MCF 10A (cell line): Measurements from ENCODE around the gene SGCD. TPM values are rescaled to one million over a fixed set of nuclear protein-coding genes. Genes with fewer than 3 reads are reported as not detected.

Source experiments
- BruUV-seq: library from RNA; stranded (reverse); fragments of 400-500 nt; replicated peaks from 2 replicates; lab custom pipeline; 2021; lab: Mats Ljungman, UMichigan
- CTCF ChIA-PET: fragments of 300-600 bp; sonication (Branson Sonifier 250); formaldehyde crosslinking; extraction: SDS; loops from one replicate; lab custom pipeline; 2021; ENCODE audit warnings: antibody characterized with exemption, inconsistent platforms; lab: Yijun Ruan, JAX
- POLR2A ChIA-PET: fragments of 300-600, 350-650 bp; sonication (Branson Sonifier 250); formaldehyde crosslinking; extraction: SDS; loops from one replicate; lab custom pipeline; 2020; ENCODE audit warnings: antibody characterized with exemption, inconsistent platforms; lab: Yijun Ruan, JAX
- DNase-seq: peaks from one replicate; pipeline ENCODE4 v3.0.0-alpha.2; 2018; ENCODE audit not compliant: unreplicated experiment
- H3K27ac Mint-ChIP-seq: one replicate; pipeline ENCODE4 v1.8.0; 2022; ENCODE audit warnings: mild to moderate bottlenecking, low read depth, mixed read lengths; ENCODE audit not compliant: unreplicated experiment
- H3K27me3 Mint-ChIP-seq: one replicate; pipeline ENCODE4 v1.8.0; 2022; ENCODE audit warnings: mixed read lengths; ENCODE audit not compliant: insufficient read depth, unreplicated experiment
- H3K36me3 Mint-ChIP-seq: one replicate; pipeline ENCODE4 v1.8.0; 2022; ENCODE audit warnings: mild to moderate bottlenecking, moderate library complexity, mixed read lengths; ENCODE audit not compliant: insufficient read depth, unreplicated experiment
- H3K4me1 Mint-ChIP-seq: one replicate; pipeline ENCODE4 v1.8.0; 2022; ENCODE audit warnings: mixed read lengths; ENCODE audit not compliant: insufficient read depth, unreplicated experiment
- H3K4me3 Mint-ChIP-seq: one replicate; pipeline ENCODE4 v1.8.0; 2022; ENCODE audit warnings: mild to moderate bottlenecking, moderate library complexity, mixed read lengths; ENCODE audit not compliant: unreplicated experiment
- H3K9me3 Mint-ChIP-seq: one replicate; pipeline ENCODE4 v1.8.0; 2022; ENCODE audit warnings: mixed read lengths; ENCODE audit not compliant: unreplicated experiment
- intact Hi-C: fragments of 100-400 bp; cut with micrococcal nuclease; formaldehyde crosslinking; loops from 2 replicates; pipeline ENCODE4 v1.14.1; 2022
- total RNA-seq: library from RNA; stranded (reverse); gene quantifications from 2 replicates; pipeline ENCODE4 v1.2.3, GENCODE V29; 2022
- TF ChIP-seq, protein P1 (sequence below): fragments of 200-600 bp; IDR thresholded peaks from one replicate; pipeline ENCODE4 v1.8.0; 2022; ENCODE audit warnings: antibody characterized with exemption, mild to moderate bottlenecking; ENCODE audit not compliant: unreplicated experiment

Gene SGCD
- total RNA-seq, 1 experiment from 2014 or later: 0.14 TPM

DNA sequence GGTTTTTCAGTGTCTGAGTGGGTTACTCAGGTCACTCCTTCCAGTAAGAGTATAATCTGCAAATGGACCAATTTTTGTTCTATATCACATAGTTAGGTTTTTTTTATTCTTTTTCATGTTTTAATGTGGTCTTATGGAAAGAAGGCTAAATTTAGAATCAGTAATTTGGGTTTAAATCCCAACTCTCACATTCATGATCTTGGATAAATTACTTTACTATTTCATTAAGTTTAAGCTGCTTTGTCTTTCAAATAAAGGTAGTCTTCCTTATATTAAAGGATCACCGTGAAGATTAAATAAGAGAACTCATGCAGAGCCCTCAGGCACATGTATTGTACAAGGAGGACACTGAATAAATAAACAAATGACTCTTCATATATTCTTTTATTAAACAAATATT lies 234.7 kb downstream of the SGCD start:
- intact Hi-C loops: no loop called here
- Mint-ChIP-seq H3K4me3 (no peak overlapping the region), H3K9me3 (no peaks in the 10 kb centered on the region), H3K4me1 (no peaks in the 10 kb centered on the region), H3K27me3 (no peaks in the 10 kb centered on the region), H3K36me3 (no peaks in the 10 kb centered on the region), H3K27ac (no peak overlapping the region)
- TF ChIP-seq, protein P1, sequence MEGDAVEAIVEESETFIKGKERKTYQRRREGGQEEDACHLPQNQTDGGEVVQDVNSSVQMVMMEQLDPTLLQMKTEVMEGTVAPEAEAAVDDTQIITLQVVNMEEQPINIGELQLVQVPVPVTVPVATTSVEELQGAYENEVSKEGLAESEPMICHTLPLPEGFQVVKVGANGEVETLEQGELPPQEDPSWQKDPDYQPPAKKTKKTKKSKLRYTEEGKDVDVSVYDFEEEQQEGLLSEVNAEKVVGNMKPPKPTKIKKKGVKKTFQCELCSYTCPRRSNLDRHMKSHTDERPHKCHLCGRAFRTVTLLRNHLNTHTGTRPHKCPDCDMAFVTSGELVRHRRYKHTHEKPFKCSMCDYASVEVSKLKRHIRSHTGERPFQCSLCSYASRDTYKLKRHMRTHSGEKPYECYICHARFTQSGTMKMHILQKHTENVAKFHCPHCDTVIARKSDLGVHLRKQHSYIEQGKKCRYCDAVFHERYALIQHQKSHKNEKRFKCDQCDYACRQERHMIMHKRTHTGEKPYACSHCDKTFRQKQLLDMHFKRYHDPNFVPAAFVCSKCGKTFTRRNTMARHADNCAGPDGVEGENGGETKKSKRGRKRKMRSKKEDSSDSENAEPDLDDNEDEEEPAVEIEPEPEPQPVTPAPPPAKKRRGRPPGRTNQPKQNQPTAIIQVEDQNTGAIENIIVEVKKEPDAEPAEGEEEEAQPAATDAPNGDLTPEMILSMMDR: no peak
- no peak for DNase-seq
- ChIA-PET POLR2A (no interaction called here), CTCF (no interaction called here)
- BruUV-seq: no TSS peak

DNA sequence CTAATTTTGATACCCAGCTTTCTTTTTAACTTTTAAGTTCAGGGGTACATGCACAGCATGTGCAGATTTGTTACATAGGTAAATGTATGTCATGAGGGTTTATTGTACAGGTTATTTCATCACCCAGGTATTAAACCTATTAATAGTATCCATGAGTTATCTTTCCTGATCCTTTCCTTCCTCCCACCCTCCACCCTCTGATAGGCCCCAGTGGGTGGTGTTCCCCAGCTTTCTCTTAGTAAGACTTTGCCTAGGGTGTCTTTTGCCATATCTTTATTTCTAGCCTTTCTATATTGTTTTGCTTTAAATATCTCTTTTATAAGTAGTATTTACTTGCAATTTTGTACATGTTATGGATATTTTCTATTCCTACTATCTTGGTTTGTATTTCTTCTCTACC lies 243.7 kb downstream of the SGCD start:
- no peak for DNase-seq
- TF ChIP-seq, protein P1: no peak
- Mint-ChIP-seq H3K9me3 (no peaks in the 10 kb centered on the region), H3K36me3 (peaks cover 7% of the 10 kb centered on the region), H3K4me3 (no peak overlapping the region), H3K4me1 (no peaks in the 10 kb centered on the region), H3K27ac (no peak overlapping the region), H3K27me3 (no peaks in the 10 kb centered on the region)
- ChIA-PET CTCF (no interaction called here), POLR2A (no interaction called here)
- intact Hi-C loops: no loop called here
- no TSS peak for BruUV-seq

DNA sequence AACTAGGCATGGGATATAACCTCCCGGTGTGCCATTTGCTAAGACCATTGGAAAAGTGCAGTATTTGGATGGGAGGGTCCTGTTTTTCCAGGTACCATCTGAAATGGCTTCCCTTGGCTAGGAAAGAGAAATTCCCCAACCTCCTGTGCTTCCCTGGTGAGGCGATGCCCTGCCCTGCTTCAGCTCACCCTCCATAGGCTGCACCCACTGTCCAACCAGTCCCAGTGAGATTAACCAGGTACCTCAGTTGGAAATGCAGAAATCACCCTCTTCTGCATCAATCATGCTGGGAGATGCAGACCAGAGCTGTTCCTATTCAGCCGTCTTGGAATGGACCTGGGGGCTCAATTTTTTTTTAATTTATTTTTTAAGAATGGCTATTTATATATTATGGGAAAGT lies 254.8 kb downstream of the SGCD start:
- intact Hi-C loops: no loop called here
- Mint-ChIP-seq H3K4me3 (no peak overlapping the region), H3K27me3 (no peaks in the 10 kb centered on the region), H3K4me1 (no peaks in the 10 kb centered on the region), H3K9me3 (peaks cover 24% of the 10 kb centered on the region), H3K36me3 (no peaks in the 10 kb centered on the region), H3K27ac (no peak overlapping the region)
- ChIA-PET POLR2A (interaction anchor here (0.6 kb wide), 1 partner anchor 100 kb away, joined by 3 read pairs; no protein-coding TSS in a partner anchor), CTCF (no interaction called here)
- no TSS peak for BruUV-seq
- no peak for DNase-seq
- TF ChIP-seq, protein P1: no peak

DNA sequence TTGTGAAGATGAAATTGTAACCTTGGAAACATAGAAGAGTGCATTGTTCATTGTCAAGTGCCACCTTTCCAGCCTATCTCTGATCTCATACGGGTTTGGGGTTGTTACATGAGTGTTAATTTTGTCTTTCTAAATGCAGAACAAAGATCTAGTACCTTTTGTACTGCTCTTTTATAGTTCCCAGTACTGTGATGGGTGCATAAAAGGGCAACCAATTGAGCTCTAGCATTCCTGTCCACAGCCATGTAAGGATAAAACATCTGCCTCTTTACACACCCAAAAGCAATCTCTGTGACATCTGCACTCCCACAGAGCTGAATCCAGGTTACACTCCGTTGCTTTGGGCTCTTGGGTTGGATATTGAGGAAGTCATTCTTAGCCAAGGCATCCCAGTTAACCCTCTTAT lies 255.2 kb downstream of the SGCD start:
- H3K27ac Mint-ChIP-seq: no peak overlapping the region
- CTCF ChIA-PET: no interaction called here
- no peaks in the 10 kb centered on the region for H3K36me3 Mint-ChIP-seq
- intact Hi-C loops: no loop called here
- DNase-seq: no peak
- no TSS peak for BruUV-seq
- H3K4me3 Mint-ChIP-seq: no peak overlapping the region
- TF ChIP-seq, protein P1: no peak
- H3K27me3 Mint-ChIP-seq: no peaks in the 10 kb centered on the region
- POLR2A ChIA-PET: interaction anchor here (0.6 kb wide), 1 partner anchor 100 kb away, joined by 3 read pairs; no protein-coding TSS in a partner anchor
- H3K4me1 Mint-ChIP-seq: no peaks in the 10 kb centered on the region
- peaks cover 24% of the 10 kb centered on the region for H3K9me3 Mint-ChIP-seq
